Measurements from ENCODE around the gene CUX1.

CUX1 gene

DNA sequence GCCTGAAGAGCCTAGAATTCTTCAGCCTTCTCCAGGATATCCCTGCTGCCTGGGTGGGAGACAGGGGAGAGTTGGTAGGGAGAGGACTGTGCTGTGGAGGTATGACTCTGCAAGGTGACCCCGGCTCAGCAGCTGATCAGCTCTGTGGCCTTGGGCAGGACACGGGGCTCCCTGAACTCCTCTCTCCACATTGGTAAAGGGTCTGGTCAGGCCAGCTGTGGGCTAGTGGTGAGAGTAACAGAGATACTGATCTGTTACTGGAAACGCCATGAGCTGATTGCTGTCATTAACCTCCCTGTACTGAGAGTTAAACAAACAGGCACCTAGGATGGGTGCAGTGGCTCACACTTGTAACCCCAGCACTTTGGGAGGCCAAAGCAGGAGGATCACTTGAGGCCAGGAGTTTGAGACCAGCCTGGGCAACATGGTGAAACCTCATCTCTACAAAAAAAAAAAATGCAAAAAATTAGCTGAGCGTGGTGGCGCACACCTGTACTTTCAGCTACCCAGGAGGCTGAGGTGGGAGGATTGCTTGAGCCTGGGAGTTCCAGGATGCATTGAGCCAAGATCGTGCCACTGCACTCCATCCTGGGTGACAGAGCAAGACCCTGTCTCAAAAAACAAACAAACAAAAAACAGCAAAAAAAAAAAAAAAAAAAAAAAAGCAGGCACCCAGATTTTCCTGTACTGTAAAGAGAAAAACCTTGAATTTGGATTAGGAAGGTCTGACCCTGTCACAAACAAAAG lies 151.5 kb downstream of the CUX1 start:
- no peak for DNase-seq
- TF ChIP-seq, protein P1, sequence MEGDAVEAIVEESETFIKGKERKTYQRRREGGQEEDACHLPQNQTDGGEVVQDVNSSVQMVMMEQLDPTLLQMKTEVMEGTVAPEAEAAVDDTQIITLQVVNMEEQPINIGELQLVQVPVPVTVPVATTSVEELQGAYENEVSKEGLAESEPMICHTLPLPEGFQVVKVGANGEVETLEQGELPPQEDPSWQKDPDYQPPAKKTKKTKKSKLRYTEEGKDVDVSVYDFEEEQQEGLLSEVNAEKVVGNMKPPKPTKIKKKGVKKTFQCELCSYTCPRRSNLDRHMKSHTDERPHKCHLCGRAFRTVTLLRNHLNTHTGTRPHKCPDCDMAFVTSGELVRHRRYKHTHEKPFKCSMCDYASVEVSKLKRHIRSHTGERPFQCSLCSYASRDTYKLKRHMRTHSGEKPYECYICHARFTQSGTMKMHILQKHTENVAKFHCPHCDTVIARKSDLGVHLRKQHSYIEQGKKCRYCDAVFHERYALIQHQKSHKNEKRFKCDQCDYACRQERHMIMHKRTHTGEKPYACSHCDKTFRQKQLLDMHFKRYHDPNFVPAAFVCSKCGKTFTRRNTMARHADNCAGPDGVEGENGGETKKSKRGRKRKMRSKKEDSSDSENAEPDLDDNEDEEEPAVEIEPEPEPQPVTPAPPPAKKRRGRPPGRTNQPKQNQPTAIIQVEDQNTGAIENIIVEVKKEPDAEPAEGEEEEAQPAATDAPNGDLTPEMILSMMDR (IDR thresholded peaks at IDR 0.05) = no peak
- Mint-ChIP-seq H3K27me3 (ENCODE audit: low read depth, poor library complexity) (peaks cover 7% of the 10 kb centered on the region), H3K4me1 (peaks cover 15% of the 10 kb centered on the region), H3K4me3 (no peak overlapping the region), H3K36me3 (ENCODE audit: low read depth) (peaks cover 30% of the 10 kb centered on the region), H3K9me3 (no peaks in the 10 kb centered on the region), H3K27ac (no peak overlapping the region)

DNA sequence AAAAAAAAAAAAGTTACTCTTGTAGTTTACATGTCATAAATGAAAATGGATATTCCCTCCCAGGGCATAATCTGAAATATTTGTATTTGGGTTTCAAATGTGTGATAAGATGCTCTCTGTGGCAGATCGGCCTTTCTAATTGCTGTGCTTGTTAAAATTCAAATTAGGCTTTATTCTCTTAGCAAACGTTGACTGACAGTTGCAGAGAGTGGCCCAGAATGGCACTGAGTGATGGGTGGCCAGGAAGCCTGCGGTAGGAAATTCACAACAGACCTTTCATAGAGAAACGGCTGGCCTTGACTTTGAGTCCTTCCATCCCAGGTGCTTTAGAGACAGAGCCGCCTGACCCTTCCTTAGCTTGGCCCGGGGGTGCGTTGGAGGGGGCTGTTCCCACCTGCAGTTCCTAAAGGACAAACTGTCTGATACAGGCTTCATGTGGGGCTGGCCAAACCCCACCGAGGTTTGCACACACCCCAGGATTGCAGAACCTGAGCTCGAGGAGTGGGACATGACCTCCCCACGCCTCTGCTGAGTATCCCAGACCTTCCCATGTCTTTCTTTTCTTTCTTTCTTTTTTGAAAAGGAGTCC lies 152.7 kb downstream of the CUX1 start:
- Mint-ChIP-seq H3K4me1 (peaks cover 26% of the 10 kb centered on the region), H3K27me3 (ENCODE audit: low read depth, poor library complexity) (peaks cover 7% of the 10 kb centered on the region), H3K4me3 (no peak overlapping the region), H3K36me3 (ENCODE audit: low read depth) (peaks cover 30% of the 10 kb centered on the region), H3K27ac (peak overlapping the region; percentile 54), H3K9me3 (no peaks in the 10 kb centered on the region)
- no peak for DNase-seq
- TF ChIP-seq, protein P1 (IDR thresholded peaks at IDR 0.05) = no peak

DNA sequence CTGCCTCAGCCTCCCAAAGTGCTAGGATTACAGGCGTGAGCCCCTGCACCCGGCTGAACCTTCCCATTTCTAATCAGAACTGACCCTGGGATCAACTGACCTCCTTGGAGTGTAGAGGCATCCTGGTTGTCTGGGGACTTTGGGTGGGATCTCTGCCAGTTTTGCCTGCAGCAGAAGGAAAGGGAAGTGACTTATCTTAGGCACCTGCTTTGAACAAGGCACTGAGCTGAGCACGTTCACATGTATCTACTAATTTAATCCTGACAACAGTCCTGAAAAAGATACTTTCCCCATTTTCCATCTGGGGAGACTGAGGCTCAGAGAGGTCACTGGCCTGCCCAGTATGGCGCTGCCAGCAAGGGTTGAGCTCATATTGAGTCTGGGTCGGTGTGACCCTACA lies 153.4 kb downstream of the CUX1 start:
- Mint-ChIP-seq H3K27me3 (ENCODE audit: low read depth, poor library complexity) (peaks cover 7% of the 10 kb centered on the region), H3K27ac (no peak overlapping the region), H3K9me3 (no peaks in the 10 kb centered on the region), H3K4me3 (no peak overlapping the region), H3K36me3 (ENCODE audit: low read depth) (peaks cover 30% of the 10 kb centered on the region), H3K4me1 (peaks cover 33% of the 10 kb centered on the region)
- no peak for DNase-seq
- TF ChIP-seq, protein P1 (IDR thresholded peaks at IDR 0.05) = no peak

DNA sequence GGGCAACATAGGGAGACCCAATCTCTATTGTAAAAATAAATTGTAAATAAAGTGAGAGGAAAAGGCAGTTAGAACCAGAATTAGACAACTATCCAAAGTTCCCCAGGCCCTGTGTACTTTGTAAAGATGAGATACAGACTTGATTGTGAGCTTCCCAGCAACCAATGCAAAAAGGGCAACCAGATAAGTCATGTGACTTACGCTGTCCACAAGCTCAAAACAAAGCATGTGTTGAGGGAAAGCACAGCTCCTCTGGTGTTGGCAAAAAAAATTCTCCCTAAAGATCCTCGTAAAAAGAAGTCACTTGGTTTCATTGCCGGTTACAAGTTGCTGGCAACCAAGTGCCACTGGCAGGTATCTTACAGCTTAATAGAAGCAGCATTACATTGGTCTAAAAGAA lies 154.0 kb downstream of the CUX1 start:
- Mint-ChIP-seq H3K4me1 (peaks cover 40% of the 10 kb centered on the region), H3K27me3 (ENCODE audit: low read depth, poor library complexity) (peaks cover 7% of the 10 kb centered on the region), H3K9me3 (no peaks in the 10 kb centered on the region), H3K36me3 (ENCODE audit: low read depth) (peaks cover 29% of the 10 kb centered on the region), H3K4me3 (no peak overlapping the region), H3K27ac (no peak overlapping the region)
- TF ChIP-seq, protein P1 (IDR thresholded peaks at IDR 0.05) = no peak
- no peak for DNase-seq

DNA sequence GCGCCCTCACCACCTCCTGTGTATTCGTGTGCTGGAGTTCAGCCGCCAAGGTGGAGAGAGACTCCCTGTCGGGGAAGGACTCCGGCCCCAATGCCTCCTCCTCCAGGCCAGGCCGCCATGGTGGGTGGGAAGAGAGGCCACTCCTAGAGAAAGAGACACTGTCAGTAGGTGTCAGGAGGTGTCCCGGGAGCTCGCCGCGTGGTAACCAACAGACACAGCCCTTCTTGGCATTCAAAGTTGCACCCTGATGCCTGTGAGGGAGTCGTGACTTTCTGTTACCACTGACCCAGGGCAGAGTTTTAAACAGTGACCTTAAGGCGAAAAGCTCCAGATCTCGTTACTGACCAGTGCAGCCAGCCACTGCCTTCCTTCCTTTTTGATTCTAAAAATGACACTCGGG lies 155.2 kb downstream of the CUX1 start:
- peak overlapping the region; percentile 94 for H3K27ac Mint-ChIP-seq
- TF ChIP-seq, protein P1 (IDR thresholded peaks at IDR 0.05) = no peak
- no peak for DNase-seq
- no peak overlapping the region for H3K4me3 Mint-ChIP-seq
- H3K9me3 Mint-ChIP-seq = no peaks in the 10 kb centered on the region
- H3K27me3 Mint-ChIP-seq (ENCODE audit: low read depth, poor library complexity) = peaks cover 7% of the 10 kb centered on the region
- H3K36me3 Mint-ChIP-seq (ENCODE audit: low read depth) = peaks cover 28% of the 10 kb centered on the region
- H3K4me1 Mint-ChIP-seq = peaks cover 41% of the 10 kb centered on the region

DNA sequence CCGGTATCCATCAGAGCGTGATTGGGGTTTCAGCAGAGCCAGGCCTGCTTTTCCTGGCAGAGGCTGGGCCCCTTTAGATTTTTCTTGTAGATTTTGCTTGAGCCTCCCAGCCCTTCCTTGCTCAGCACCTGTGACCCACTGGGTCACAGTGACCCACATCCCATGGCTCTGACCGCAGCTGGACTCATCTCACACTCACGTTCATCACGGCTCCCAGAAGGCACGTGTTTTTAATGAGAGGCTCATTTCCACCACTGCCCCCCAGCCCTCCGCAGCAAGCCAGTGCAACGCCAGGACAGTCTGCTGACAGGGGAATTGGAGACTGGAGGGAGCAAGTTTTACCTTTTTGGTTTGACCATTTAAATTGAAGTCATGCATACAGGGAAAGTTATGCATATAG lies 155.7 kb downstream of the CUX1 start:
- TF ChIP-seq, protein P1 (IDR thresholded peaks at IDR 0.05) = no peak
- no peak for DNase-seq
- Mint-ChIP-seq H3K36me3 (ENCODE audit: low read depth) (peaks cover 32% of the 10 kb centered on the region), H3K4me1 (peaks cover 45% of the 10 kb centered on the region), H3K27ac (peak overlapping the region; percentile 94), H3K27me3 (ENCODE audit: low read depth, poor library complexity) (peaks cover 7% of the 10 kb centered on the region), H3K9me3 (no peaks in the 10 kb centered on the region), H3K4me3 (no peak overlapping the region)
